ENCODE measurements around the gene PLEKHA7. TPM values are rescaled to one million over a fixed set of nuclear protein-coding genes. Genes with fewer than 3 reads are reported as not detected.

The PLEKHA7 gene
- total and polyA plus RNA-seq, 2 of the 13 experiments (the other 11 are each of a cell fraction or from before 2014, with no cell fraction given): 17.5 to 18.7 TPM

- TF ChIP-seq, protein P1, sequence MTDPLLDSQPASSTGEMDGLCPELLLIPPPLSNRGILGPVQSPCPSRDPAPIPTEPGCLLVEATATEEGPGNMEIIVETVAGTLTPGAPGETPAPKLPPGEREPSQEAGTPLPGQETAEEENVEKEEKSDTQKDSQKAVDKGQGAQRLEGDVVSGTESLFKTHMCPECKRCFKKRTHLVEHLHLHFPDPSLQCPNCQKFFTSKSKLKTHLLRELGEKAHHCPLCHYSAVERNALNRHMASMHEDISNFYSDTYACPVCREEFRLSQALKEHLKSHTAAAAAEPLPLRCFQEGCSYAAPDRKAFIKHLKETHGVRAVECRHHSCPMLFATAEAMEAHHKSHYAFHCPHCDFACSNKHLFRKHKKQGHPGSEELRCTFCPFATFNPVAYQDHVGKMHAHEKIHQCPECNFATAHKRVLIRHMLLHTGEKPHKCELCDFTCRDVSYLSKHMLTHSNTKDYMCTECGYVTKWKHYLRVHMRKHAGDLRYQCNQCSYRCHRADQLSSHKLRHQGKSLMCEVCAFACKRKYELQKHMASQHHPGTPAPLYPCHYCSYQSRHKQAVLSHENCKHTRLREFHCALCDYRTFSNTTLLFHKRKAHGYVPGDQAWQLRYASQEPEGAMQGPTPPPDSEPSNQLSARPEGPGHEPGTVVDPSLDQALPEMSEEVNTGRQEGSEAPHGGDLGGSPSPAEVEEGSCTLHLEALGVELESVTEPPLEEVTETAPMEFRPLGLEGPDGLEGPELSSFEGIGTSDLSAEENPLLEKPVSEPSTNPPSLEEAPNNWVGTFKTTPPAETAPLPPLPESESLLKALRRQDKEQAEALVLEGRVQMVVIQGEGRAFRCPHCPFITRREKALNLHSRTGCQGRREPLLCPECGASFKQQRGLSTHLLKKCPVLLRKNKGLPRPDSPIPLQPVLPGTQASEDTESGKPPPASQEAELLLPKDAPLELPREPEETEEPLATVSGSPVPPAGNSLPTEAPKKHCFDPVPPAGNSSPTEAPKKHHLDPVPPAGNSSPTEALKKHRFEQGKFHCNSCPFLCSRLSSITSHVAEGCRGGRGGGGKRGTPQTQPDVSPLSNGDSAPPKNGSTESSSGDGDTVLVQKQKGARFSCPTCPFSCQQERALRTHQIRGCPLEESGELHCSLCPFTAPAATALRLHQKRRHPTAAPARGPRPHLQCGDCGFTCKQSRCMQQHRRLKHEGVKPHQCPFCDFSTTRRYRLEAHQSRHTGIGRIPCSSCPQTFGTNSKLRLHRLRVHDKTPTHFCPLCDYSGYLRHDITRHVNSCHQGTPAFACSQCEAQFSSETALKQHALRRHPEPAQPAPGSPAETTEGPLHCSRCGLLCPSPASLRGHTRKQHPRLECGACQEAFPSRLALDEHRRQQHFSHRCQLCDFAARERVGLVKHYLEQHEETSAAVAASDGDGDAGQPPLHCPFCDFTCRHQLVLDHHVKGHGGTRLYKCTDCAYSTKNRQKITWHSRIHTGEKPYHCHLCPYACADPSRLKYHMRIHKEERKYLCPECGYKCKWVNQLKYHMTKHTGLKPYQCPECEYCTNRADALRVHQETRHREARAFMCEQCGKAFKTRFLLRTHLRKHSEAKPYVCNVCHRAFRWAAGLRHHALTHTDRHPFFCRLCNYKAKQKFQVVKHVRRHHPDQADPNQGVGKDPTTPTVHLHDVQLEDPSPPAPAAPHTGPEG (CRISPR knock-in tag; IDR thresholded peaks at IDR 0.05): no peak
- TF ChIP-seq ZNF337 (CRISPR knock-in tag; IDR thresholded peaks at IDR 0.05; ENCODE audit: borderline replicate concordance, low read depth) (no peak), NFYB (CRISPR knock-in tag; IDR thresholded peaks at IDR 0.05) (no peak), ZBTB43 (CRISPR knock-in tag; conservative IDR thresholded peaks at IDR 0.05) (no peak), ZZZ3 (CRISPR knock-in tag; IDR thresholded peaks at IDR 0.05; ENCODE audit: borderline replicate concordance) (no peak), ZSCAN21 (CRISPR knock-in tag; IDR thresholded peaks at IDR 0.05; ENCODE audit: borderline replicate concordance) (no peak), ZNF33A (CRISPR knock-in tag; IDR thresholded peaks at IDR 0.05; ENCODE audit: borderline replicate concordance) (no peak), JUN (CRISPR knock-in tag; IDR thresholded peaks at IDR 0.05) (no peak), ZNF382 (CRISPR knock-in tag; IDR thresholded peaks at IDR 0.05; ENCODE audit: borderline replicate concordance) (no peak), ZNF552 (CRISPR knock-in tag; IDR thresholded peaks at IDR 0.05; ENCODE audit: borderline replicate concordance) (peak; percentile 87; the same call in 1 of the 2 replicates), HCFC1 (IDR thresholded peaks at IDR 0.05; ENCODE audit: low read depth, low read length) (no peak), ZNF557 (CRISPR knock-in tag; IDR thresholded peaks at IDR 0.05) (no peak), ZNF264 (CRISPR knock-in tag; IDR thresholded peaks at IDR 0.05) (no peak), SOX6 (IDR thresholded peaks at IDR 0.05) (no peak), SOX6 (CRISPR knock-in tag; IDR thresholded peaks at IDR 0.05) (peak; percentile 39; the same call in 1 of the 2 replicates), ATM (IDR thresholded peaks at IDR 0.05; ENCODE audit: borderline replicate concordance) (no peak), NFKB2 (CRISPR knock-in tag; IDR thresholded peaks at IDR 0.05; ENCODE audit: borderline replicate concordance) (no peak), FOXJ3 (CRISPR knock-in tag; IDR thresholded peaks at IDR 0.05; ENCODE audit: borderline replicate concordance) (no peak)
- TF ChIP-seq, protein P2, sequence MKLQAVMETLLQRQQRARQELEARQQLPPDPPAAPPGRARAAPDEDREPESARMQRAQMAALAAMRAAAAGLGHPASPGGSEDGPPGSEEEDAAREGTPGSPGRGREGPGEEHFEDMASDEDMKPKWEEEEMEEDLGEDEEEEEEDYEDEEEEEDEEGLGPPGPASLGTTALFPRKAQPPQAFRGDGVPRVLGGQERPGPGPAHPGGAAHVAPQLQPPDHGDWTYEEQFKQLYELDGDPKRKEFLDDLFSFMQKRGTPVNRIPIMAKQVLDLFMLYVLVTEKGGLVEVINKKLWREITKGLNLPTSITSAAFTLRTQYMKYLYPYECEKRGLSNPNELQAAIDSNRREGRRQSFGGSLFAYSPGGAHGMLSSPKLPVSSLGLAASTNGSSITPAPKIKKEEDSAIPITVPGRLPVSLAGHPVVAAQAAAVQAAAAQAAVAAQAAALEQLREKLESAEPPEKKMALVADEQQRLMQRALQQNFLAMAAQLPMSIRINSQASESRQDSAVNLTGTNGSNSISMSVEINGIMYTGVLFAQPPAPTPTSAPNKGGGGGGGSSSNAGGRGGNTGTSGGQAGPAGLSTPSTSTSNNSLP (IDR thresholded peaks at IDR 0.05; ENCODE audit: low read depth, low read length): no peak
- TF ChIP-seq, protein P3, sequence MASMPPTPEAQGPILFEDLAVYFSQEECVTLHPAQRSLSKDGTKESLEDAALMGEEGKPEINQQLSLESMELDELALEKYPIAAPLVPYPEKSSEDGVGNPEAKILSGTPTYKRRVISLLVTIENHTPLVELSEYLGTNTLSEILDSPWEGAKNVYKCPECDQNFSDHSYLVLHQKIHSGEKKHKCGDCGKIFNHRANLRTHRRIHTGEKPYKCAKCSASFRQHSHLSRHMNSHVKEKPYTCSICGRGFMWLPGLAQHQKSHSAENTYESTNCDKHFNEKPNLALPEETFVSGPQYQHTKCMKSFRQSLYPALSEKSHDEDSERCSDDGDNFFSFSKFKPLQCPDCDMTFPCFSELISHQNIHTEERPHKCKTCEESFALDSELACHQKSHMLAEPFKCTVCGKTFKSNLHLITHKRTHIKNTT (CRISPR knock-in tag; IDR thresholded peaks at IDR 0.05): no peak
- TF ChIP-seq, protein P4, sequence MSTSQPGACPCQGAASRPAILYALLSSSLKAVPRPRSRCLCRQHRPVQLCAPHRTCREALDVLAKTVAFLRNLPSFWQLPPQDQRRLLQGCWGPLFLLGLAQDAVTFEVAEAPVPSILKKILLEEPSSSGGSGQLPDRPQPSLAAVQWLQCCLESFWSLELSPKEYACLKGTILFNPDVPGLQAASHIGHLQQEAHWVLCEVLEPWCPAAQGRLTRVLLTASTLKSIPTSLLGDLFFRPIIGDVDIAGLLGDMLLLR (CRISPR knock-in tag; IDR thresholded peaks at IDR 0.05): no peak
Measured at GRCh38 chr11:16812274-16812673, 201.9 kb downstream of the PLEKHA7 start (continued).
